Measurements from ENCODE around the gene H6PD.

Gene H6PD

GRCh38 chr1:9234223-9235095, at the start of gene H6PD:
Gene H6PD (plus strand): TSS chr1:9234774. CDS start chr1:9244935, 10,161 bp downstream.
- DNase-seq (ENCODE audit: low read depth in 3 of 3) = peak; percentile 38 to 67 (median 41)

GRCh38 chr1:9186082-9186859, 48.3 kb upstream of the H6PD start:
- DNase-seq (ENCODE audit: low read depth in 3 of 3) = no peak

- no peak for DNase-seq (ENCODE audit: low read depth in 3 of 3)
Measured at GRCh38 chr1:9187004-9187403, 47.6 kb upstream of the H6PD start.

GRCh38 chr1:9190234-9190633, 44.3 kb upstream of the H6PD start:
- DNase-seq (ENCODE audit: low read depth in 3 of 3) = no peak

- no peak for DNase-seq (ENCODE audit: low read depth in 3 of 3)
Measured at GRCh38 chr1:9191231-9191630, 43.3 kb upstream of the H6PD start.

- no peak for DNase-seq (ENCODE audit: low read depth in 3 of 3)
Measured at GRCh38 chr1:9192578-9193232, 41.9 kb upstream of the H6PD start.

- DNase-seq (ENCODE audit: low read depth in 3 of 3) = no peak
Measured at GRCh38 chr1:9193233-9193625, 41.3 kb upstream of the H6PD start.

- DNase-seq (ENCODE audit: low read depth in 3 of 3) = no peak
Measured at GRCh38 chr1:9194024-9194423, 40.5 kb upstream of the H6PD start.

GRCh38 chr1:9195651-9196050, 38.9 kb upstream of the H6PD start:
- no peak for DNase-seq (ENCODE audit: low read depth in 3 of 3)

- DNase-seq (ENCODE audit: low read depth in 3 of 3) = peak; percentile 26 to 65 (median 37)
Measured at GRCh38 chr1:9196129-9197040, 38.2 kb upstream of the H6PD start.

- no peak for DNase-seq (ENCODE audit: low read depth in 3 of 3)
Measured at GRCh38 chr1:9197186-9198099, 37.1 kb upstream of the H6PD start.

- DNase-seq (ENCODE audit: low read depth in 3 of 3) = no peak
Measured at GRCh38 chr1:9198538-9199361, 35.8 kb upstream of the H6PD start.

- DNase-seq (ENCODE audit: low read depth in 3 of 3) = no peak
Measured at GRCh38 chr1:9200441-9200840, 34.1 kb upstream of the H6PD start.

- no peak for DNase-seq (ENCODE audit: low read depth in 3 of 3)
Measured at GRCh38 chr1:9201401-9202239, 33.0 kb upstream of the H6PD start.

GRCh38 chr1:9202240-9202870, 32.2 kb upstream of the H6PD start:
- DNase-seq (ENCODE audit: low read depth in 3 of 3) = no peak

- peak in 1 of 3 experiments; percentile 29 for DNase-seq (ENCODE audit: low read depth in 3 of 3)
Measured at GRCh38 chr1:9203511-9203982, 31.0 kb upstream of the H6PD start.

- no peak for DNase-seq (ENCODE audit: low read depth in 3 of 3)
Measured at GRCh38 chr1:9204156-9204720, 30.3 kb upstream of the H6PD start.
